Neuronal stem cell (in vitro differentiated cells): Measurements from ENCODE around the gene ACSF3.

Source experiments
- DNase-seq: peaks from one replicate; pipeline ENCODE4 v3.0.0-alpha.2; 2013; ENCODE audit warnings: low spot score
- H2AFZ ChIP-seq: one replicate; pipeline ENCODE4 v1.6.1; 2013; ENCODE audit warnings: mild to moderate bottlenecking, low read length, inconsistent platforms
- H2AK5ac ChIP-seq: 2 replicates; pipeline ENCODE4 v1.6.1; 2013; ENCODE audit warnings: low read depth, mild to moderate bottlenecking, inconsistent platforms, low read length, moderate library complexity, mixed read lengths
- H2BK120ac ChIP-seq: 2 replicates; pipeline ENCODE4 v1.6.1; 2013; ENCODE audit warnings: low read depth, mild to moderate bottlenecking, inconsistent platforms, low read length, moderate library complexity, mixed read lengths
- H2BK12ac ChIP-seq: one replicate; pipeline ENCODE4 v1.6.1; 2013; ENCODE audit warnings: low read length, inconsistent platforms
- H2BK15ac ChIP-seq: 2 replicates; pipeline ENCODE4 v1.6.1; 2013; ENCODE audit warnings: mild to moderate bottlenecking, low read length, inconsistent platforms, mixed read lengths
- H2BK5ac ChIP-seq: one replicate; pipeline ENCODE4 v1.6.1; 2013; ENCODE audit warnings: inconsistent platforms, mild to moderate bottlenecking, low read length, moderate library complexity
- H3K14ac ChIP-seq: one replicate; pipeline ENCODE4 v1.6.1; 2013; ENCODE audit warnings: low read length, inconsistent platforms
- H3K18ac ChIP-seq: 2 replicates; pipeline ENCODE4 v1.6.1; 2013; ENCODE audit warnings: low read length, inconsistent platforms
- H3K23ac ChIP-seq: 2 replicates; pipeline ENCODE4 v1.6.1; 2013; ENCODE audit warnings: low read depth, mild to moderate bottlenecking, mixed read lengths, low read length, inconsistent platforms; ENCODE audit not compliant: poor library complexity
- H3K27ac ChIP-seq: replicated peaks from 3 replicates; pipeline ENCODE4 v1.5.1; 2013; ENCODE audit warnings: low read length, inconsistent platforms
- H3K27me3 ChIP-seq, 3 experiments: 2 replicates each; pipeline ENCODE4 v1.6.1; 2013; ENCODE audit warnings: low read length in 3 of 3, mild to moderate bottlenecking in 2 of 3, inconsistent platforms in 1 of 3, low read depth in 1 of 3, mixed read lengths in 1 of 3, moderate library complexity in 1 of 3; ENCODE audit not compliant: control insufficient read depth in 3 of 3, insufficient read depth in 3 of 3
- H3K36me3 ChIP-seq, 2 donors: replicated peaks in 1 of 2; 2 replicates each; pipeline ENCODE4 v1.6.1; 2013; ENCODE audit warnings: low read length in 2 of 2; ENCODE audit not compliant: control insufficient read depth in 2 of 2, insufficient read depth in 2 of 2
- H3K4ac ChIP-seq: 2 replicates; pipeline ENCODE4 v1.6.1; 2013; ENCODE audit warnings: inconsistent platforms, mild to moderate bottlenecking, low read length, moderate library complexity
- H3K4me1 ChIP-seq, 2 donors: 1 replicate in 1 of 2; 2 replicates in 1 of 2; pipeline ENCODE4 v1.6.1; 2013; ENCODE audit warnings: low read length in 2 of 2, low read depth in 1 of 2; ENCODE audit not compliant: control insufficient read depth in 2 of 2, insufficient read depth in 1 of 2
- H3K4me2 ChIP-seq: one replicate; pipeline ENCODE4 v1.6.1; 2013; ENCODE audit warnings: mild to moderate bottlenecking, low read length, inconsistent platforms; ENCODE audit not compliant: insufficient read depth, poor library complexity, severe bottlenecking
- H3K4me3 ChIP-seq, 2 donors: 2 replicates each; pipeline ENCODE4 v1.5.1; 2013; ENCODE audit warnings: low read length in 2 of 2, mild to moderate bottlenecking in 2 of 2, inconsistent platforms in 1 of 2, moderate library complexity in 1 of 2
- H3K79me1 ChIP-seq: one replicate; pipeline ENCODE4 v1.6.1; 2013; ENCODE audit warnings: low read depth, mild to moderate bottlenecking, inconsistent platforms, low read length, moderate library complexity
- H3K9ac ChIP-seq: one replicate; pipeline ENCODE4 v1.6.1; 2013; ENCODE audit warnings: mild to moderate bottlenecking, low read depth, low read length, inconsistent platforms; ENCODE audit not compliant: poor library complexity
- H3K9me3 ChIP-seq, 2 donors: replicated peaks in 1 of 2; 2 replicates each; pipeline versions ENCODE3 to v1.6.1; 2013; ENCODE audit warnings: low read length in 2 of 2, mild to moderate bottlenecking in 2 of 2, inconsistent platforms in 1 of 2, low read depth in 1 of 2, mixed read lengths in 1 of 2, moderate library complexity in 1 of 2; ENCODE audit not compliant: control insufficient read depth in 2 of 2, insufficient read depth in 1 of 2
- H4K8ac ChIP-seq: one replicate; pipeline ENCODE4 v1.6.1; 2013; ENCODE audit warnings: low read depth, mild to moderate bottlenecking, inconsistent platforms, low read length, moderate library complexity
- H4K91ac ChIP-seq: one replicate; pipeline ENCODE4 v1.6.1; 2013; ENCODE audit warnings: low read length, low read depth, mild to moderate bottlenecking, inconsistent platforms; ENCODE audit not compliant: poor library complexity
- WGBS, 2 donors: extraction: QIAGEN DNeasy Blood & Tissue Kit; methylation state at CpG; one replicate each; pipeline ENCODE4 v1.1.7; 2013; ENCODE audit warnings: missing lambda C conversion rate in 2 of 2, mixed read lengths in 1 of 2; ENCODE audit not compliant: insufficient read length in 2 of 2, insufficient replicate concordance in 1 of 2; ENCODE audit errors: extremely low coverage in 2 of 2; 5-methylcytosine and 5-hydroxymethylcytosine counted together

The ACSF3 gene

GRCh38 chr16:89053725-89054029 is 40.0 kb upstream of the ACSF3 start:
- H3K9me3 ChIP-seq = peaks cover 0 to 4% of the 10 kb centered on the region in 2 donors
- no peak overlapping the region for H2AFZ ChIP-seq
- whole genome bisulfite sequencing, 2 donors = no CpG with 5 or more reads among the region's 16 CpGs

DNA sequence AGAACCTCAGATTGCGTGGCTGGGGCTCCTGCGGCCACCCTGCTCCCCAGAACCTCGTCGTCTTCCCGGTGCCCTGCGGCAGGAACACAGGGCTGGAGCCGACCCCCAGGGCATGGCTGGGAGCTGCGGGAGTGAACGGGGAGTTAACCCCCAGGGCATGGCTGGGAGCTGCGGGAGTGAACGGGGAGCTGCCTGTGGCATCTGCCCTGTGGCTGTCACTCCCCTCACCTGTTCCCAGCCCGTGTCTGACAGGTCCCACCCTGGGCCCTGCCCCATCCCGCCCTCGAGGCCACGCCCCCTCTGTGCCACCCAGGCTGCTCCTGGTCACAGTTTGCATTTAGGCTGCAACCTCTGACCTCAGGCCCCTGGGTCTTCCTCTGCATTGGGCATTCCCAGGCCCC is 39.4 kb upstream of the ACSF3 start:
- peak overlapping the region; percentile 58 for H2BK15ac ChIP-seq
- no peak overlapping the region for H3K27ac ChIP-seq
- H2BK5ac ChIP-seq = no peak overlapping the region
- WGBS, 2 donors = no CpG with 5 or more reads among the region's 15 CpGs
- H2BK12ac ChIP-seq = no peak overlapping the region
- no peak overlapping the region for H3K14ac ChIP-seq
- no peak overlapping the region for H3K9ac ChIP-seq
- H3K36me3 ChIP-seq = no peaks in the 10 kb centered on the region
- H2AFZ ChIP-seq = no peak overlapping the region
- no peak overlapping the region for H3K4me2 ChIP-seq
- H4K91ac ChIP-seq = no peak overlapping the region
- no peak overlapping the region for H4K8ac ChIP-seq
- peak overlapping the region; percentile 55 for H3K23ac ChIP-seq
- no peak overlapping the region for H3K4me3 ChIP-seq
- peak overlapping the region; percentile 53 for H2AK5ac ChIP-seq
- peak overlapping the region; percentile 80 for H3K18ac ChIP-seq
- DNase-seq = no peak
- peaks cover 2 to 8% of the 10 kb centered on the region in 2 donors for H3K4me1 ChIP-seq
- peaks cover 2% of the 10 kb centered on the region for H3K79me1 ChIP-seq
- H3K9me3 ChIP-seq = peaks cover 0 to 4% of the 10 kb centered on the region in 2 donors
- no peak overlapping the region for H3K4ac ChIP-seq
- H2BK120ac ChIP-seq = no peak overlapping the region
- peaks cover 0 to 37% (median 0%) of the 10 kb centered on the region in 3 experiments for H3K27me3 ChIP-seq

More at GRCh38 chr16:89053725-89054029, 40.0 kb upstream of the ACSF3 start:
- peaks cover 2% of the 10 kb centered on the region for H3K79me1 ChIP-seq
- H4K8ac ChIP-seq = no peak overlapping the region
- no peak overlapping the region for H3K4ac ChIP-seq
- DNase-seq = no peak
- peaks cover 2 to 12% of the 10 kb centered on the region in 2 donors for H3K4me1 ChIP-seq
- H3K14ac ChIP-seq = peak overlapping the region; percentile 21
- H3K4me3 ChIP-seq = no peak overlapping the region
- H4K91ac ChIP-seq = no peak overlapping the region
- peak overlapping the region; percentile 73 for H2BK12ac ChIP-seq
- peak overlapping the region; percentile 69 for H2BK15ac ChIP-seq
- no peak overlapping the region for H3K9ac ChIP-seq
- H3K18ac ChIP-seq = peak overlapping the region; percentile 80
- no peak overlapping the region for H3K4me2 ChIP-seq
- H2AK5ac ChIP-seq = peak overlapping the region; percentile 53
- peaks cover 0 to 37% (median 0%) of the 10 kb centered on the region in 3 experiments for H3K27me3 ChIP-seq
- H2BK120ac ChIP-seq = no peak overlapping the region
- no peak overlapping the region for H3K27ac ChIP-seq
- H2BK5ac ChIP-seq = peak overlapping the region; percentile 60
- H3K23ac ChIP-seq = peak overlapping the region; percentile 55
- no peaks in the 10 kb centered on the region for H3K36me3 ChIP-seq

GRCh38 chr16:89054714-89055113 is 38.9 kb upstream of the ACSF3 start:
- Histone ChIP-seq H3K36me3 (no peaks in the 10 kb centered on the region), H2BK15ac (peak overlapping the region; percentile 91), H2BK5ac (no peak overlapping the region), H2BK120ac (no peak overlapping the region), H3K9me3 (peaks cover 0 to 4% of the 10 kb centered on the region in 2 donors), H3K4me2 (no peak overlapping the region), H3K4me1 (peaks cover 2 to 3% of the 10 kb centered on the region in 2 donors), H4K91ac (no peak overlapping the region), H2BK12ac (no peak overlapping the region), H4K8ac (no peak overlapping the region), H3K18ac (peak overlapping the region; percentile 20), H3K4ac (no peak overlapping the region), H2AFZ (no peak overlapping the region), H3K23ac (peak overlapping the region; percentile 11), H2AK5ac (peak overlapping the region; percentile 53), H3K14ac (peak overlapping the region; percentile 98), H3K79me1 (peaks cover 2% of the 10 kb centered on the region), H3K4me3 (no peak overlapping the region), H3K27ac (no peak overlapping the region), H3K27me3 (peaks cover 0 to 37% (median 0%) of the 10 kb centered on the region in 3 experiments), H3K9ac (no peak overlapping the region)
- no peak for DNase-seq
- WGBS, 2 donors = no CpG with 5 or more reads among the region's 11 CpGs

DNA sequence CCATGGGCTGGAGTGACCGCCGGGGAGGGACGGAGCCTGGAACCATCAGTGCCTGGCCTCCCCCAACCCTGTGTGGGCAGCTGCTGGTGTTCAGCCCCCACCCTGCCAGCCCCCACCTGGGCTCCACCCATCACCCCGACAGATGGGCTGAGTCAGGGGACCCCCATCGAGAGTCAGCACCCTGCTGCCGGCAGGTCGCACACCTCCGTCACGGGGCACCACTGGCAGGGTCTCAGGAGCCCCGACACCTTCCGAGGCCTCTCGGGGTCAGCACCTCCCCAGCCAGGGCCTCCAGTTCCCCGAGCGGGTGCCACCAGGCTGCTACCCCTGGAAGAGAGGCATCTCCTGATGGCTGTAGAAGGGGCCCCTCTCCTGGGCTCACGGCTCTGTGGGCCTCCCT is 38.3 kb upstream of the ACSF3 start:
- Histone ChIP-seq H3K18ac (peak overlapping the region; percentile 83), H3K4me2 (no peak overlapping the region), H3K9ac (no peak overlapping the region), H2AK5ac (peak overlapping the region; percentile 88), H3K27ac (no peak overlapping the region), H3K4me3 (no peak overlapping the region), H3K4ac (no peak overlapping the region), H3K36me3 (no peaks in the 10 kb centered on the region), H3K9me3 (peaks cover 0 to 4% of the 10 kb centered on the region in 2 donors), H2BK120ac (no peak overlapping the region), H2BK5ac (no peak overlapping the region), H2AFZ (no peak overlapping the region), H2BK12ac (no peak overlapping the region), H4K91ac (no peak overlapping the region), H3K27me3 (peaks cover 0 to 41% (median 0%) of the 10 kb centered on the region in 3 experiments), H3K4me1 (peaks cover 0 to 2% of the 10 kb centered on the region in 2 donors), H3K79me1 (peaks cover 2% of the 10 kb centered on the region), H2BK15ac (peak overlapping the region; percentile 91), H4K8ac (no peak overlapping the region), H3K14ac (peak overlapping the region; percentile 98), H3K23ac (no peak overlapping the region)
- no CpG with 5 or more reads among the region's 15 CpGs for WGBS, 2 donors
- no peak for DNase-seq
